SJCRH30 (cell line): ENCODE results near the gene PCMTD2. TPM values are rescaled to one million over a fixed set of nuclear protein-coding genes. Genes with fewer than 3 reads are reported as not detected.
A peak's percentile ranks its signal among the peaks of the same experiment; 100 is the strongest.
"Not testable (repeated sequence)": the region's sequence is repeated elsewhere in the genome, so short reads cannot be mapped to it uniquely, and the experiment has no call there.

ENCODE experiments used
- DNase-seq, 2 experiments: peaks; one replicate each; pipeline ENCODE4 v3.0.0-alpha.2; 2015 to 2020
- H3K27ac ChIP-seq: fragments of 250-450 bp; sonication (Bioruptor Pico); 2 replicates; pipeline ENCODE4 v1.5.1; 2020; ENCODE audit warnings: mild to moderate bottlenecking, moderate library complexity
- H3K27me3 ChIP-seq: fragments of 250-450 bp; sonication (Bioruptor Pico); 2 replicates; pipeline ENCODE4 v1.5.1; 2020; ENCODE audit warnings: mild to moderate bottlenecking, moderate library complexity
- H3K36me3 ChIP-seq: fragments of 250-450 bp; sonication (Bioruptor Pico); 2 replicates; pipeline ENCODE4 v1.5.1; 2020; ENCODE audit warnings: mild to moderate bottlenecking, moderate library complexity
- H3K4me1 ChIP-seq: fragments of 250-450 bp; sonication (Bioruptor Pico); 2 replicates; pipeline ENCODE4 v1.5.1; 2020; ENCODE audit warnings: mild to moderate bottlenecking, moderate library complexity
- H3K4me3 ChIP-seq: fragments of 250-450 bp; sonication (Bioruptor Pico); 2 replicates; pipeline ENCODE4 v1.5.1; 2020; ENCODE audit warnings: mild to moderate bottlenecking, moderate library complexity
- H3K9me3 ChIP-seq: fragments of 250-450 bp; sonication (Bioruptor Pico); replicated peaks from 2 replicates; pipeline ENCODE4 v1.5.1; 2020; ENCODE audit warnings: mild to moderate bottlenecking, moderate library complexity
- total RNA-seq: library from RNA; depleted of rRNA; stranded (reverse); fragments of >200 nt; shearing (Covaris generic); gene quantifications from 2 replicates; pipeline ENCODE4 v1.2.3, GENCODE V29; 2014

The PCMTD2 gene
- total RNA-seq, 1 experiment from 2014 or later, result 31.0 TPM

DNA sequence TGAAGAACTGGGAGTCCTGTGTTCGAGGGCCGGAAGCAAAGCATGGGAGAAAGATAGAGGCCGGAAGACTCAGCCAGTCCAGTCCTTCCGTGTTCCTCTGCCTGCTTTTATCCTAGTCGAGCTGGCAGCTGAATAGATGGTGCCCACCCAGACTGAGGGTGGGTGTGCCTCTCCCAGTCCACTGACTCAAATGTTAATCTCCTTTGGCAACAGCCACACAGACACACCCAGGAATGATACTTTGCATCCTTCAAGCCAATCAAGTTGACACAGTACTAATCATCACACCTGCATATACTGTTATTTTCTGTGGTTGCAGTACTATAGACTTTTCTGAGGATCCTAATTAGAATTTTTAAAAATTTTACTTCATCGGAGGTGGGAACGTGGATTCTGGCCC, 21.3 kb downstream of the PCMTD2 start:
- no peaks in the 10 kb centered on the region for H3K4me1 ChIP-seq
- no peaks in the 10 kb centered on the region for H3K36me3 ChIP-seq
- no peak for DNase-seq
- H3K4me3 ChIP-seq, result no peak overlapping the region
- no peak overlapping the region for H3K27ac ChIP-seq
- H3K9me3 ChIP-seq, result no peaks in the 10 kb centered on the region
- H3K27me3 ChIP-seq, result peaks cover 6% of the 10 kb centered on the region; the same call in 1 of the 2 replicates

DNA sequence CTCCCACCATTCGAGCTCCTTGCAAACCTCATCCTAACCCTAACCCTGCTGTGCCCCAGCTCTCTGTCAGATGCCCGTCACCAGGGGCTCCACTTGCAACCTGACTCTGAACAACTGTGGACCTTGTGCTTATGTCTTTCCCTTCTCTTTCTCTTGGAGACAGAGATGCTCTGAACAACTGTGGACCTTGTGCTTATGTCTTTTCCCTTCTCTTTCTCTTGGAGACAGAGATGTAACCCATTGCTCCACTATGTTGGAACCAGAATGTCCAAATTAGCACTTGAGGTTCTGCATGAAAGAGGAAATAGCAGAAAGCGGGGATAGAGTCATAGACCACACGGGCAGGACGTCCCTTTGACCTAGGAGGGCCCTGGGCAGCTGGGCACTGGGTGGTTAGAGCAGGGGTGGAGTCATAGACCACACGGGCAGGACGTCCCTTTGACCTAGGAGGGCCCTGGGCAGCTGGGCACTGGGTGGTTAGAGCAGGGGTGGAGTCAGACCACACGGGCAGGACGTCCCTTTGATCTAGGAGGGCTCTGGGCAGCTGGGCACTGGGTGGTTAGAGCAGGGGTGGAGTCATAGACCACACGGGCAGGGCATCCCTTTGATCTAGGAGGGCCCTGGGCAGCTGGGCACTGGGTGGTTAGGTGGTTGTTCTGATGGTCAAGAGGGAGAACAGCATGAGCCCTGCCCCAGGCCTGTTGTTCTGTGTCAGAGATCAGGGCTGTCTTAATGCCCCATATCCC, 22.2 kb downstream of the PCMTD2 start:
- peak in 1 of 2 experiments; percentile 18 for DNase-seq
- H3K9me3 ChIP-seq, result no peaks in the 10 kb centered on the region
- H3K4me1 ChIP-seq, result no peaks in the 10 kb centered on the region
- peaks cover 6% of the 10 kb centered on the region; the same call in 1 of the 2 replicates for H3K27me3 ChIP-seq
- H3K27ac ChIP-seq, result no peak overlapping the region
- H3K36me3 ChIP-seq, result no peaks in the 10 kb centered on the region
- H3K4me3 ChIP-seq, result no peak overlapping the region

DNA sequence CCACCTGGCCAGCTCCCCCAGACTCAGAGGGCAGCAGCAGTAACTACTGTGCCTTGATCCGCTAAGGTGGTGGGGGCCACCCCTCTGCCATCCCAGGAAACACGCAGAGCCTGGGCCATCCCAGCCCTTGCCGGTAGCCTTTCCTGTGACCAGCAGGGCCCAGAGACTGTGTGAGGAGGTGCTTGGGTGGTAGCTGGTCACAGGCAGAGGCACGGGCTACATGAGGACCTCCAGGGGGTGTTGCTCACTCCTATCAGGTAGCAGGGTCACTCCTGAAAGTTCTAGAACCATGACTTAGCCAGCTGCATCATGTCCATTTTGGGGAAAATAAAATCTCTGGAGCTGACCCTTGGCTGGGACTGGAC, 22.8 kb downstream of the PCMTD2 start:
- peaks cover 6% of the 10 kb centered on the region for H3K27me3 ChIP-seq
- H3K4me1 ChIP-seq, result no peaks in the 10 kb centered on the region
- DNase-seq, result no peak
- no peaks in the 10 kb centered on the region for H3K9me3 ChIP-seq
- H3K4me3 ChIP-seq, result no peak overlapping the region
- H3K36me3 ChIP-seq, result no peaks in the 10 kb centered on the region
- H3K27ac ChIP-seq, result no peak overlapping the region

DNA sequence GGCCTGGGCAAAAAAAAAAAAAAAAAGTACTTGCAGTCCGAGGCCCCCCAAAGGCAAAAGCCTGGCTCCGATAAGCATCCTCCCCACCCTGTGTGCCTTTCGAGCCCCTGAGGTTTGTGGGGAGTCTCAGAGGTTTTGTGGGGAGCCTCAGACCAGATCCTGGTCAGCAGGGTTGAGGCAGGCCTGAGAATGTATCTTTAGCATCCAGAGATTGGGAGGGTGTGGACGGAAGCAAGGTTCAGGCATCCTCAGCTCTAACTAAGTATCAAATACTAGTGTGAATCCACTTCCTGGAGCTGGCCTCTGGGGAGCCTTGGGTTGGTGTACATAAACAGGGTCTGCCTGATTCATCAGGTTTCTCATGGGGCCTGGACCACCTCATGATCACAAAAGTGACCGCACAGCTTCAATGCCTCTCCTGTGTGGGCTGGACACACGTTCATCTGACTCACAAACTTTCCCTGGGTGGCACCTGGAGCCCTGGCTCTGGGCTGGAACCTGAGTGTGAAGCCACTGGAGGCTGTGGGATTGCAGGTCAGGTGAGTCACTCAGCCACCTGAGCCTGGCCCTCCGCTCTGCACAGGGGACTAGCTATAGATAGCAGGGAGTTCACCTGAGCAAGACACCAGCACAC, 24.4 kb downstream of the PCMTD2 start:
- Histone ChIP-seq H3K27me3 (peaks cover 6% of the 10 kb centered on the region), H3K27ac (no peak overlapping the region), H3K4me1 (no peaks in the 10 kb centered on the region), H3K9me3 (peaks cover 4% of the 10 kb centered on the region; the same call in 1 of the 2 replicates), H3K4me3 (no peak overlapping the region), H3K36me3 (no peaks in the 10 kb centered on the region)
- DNase-seq, result no peak

DNA sequence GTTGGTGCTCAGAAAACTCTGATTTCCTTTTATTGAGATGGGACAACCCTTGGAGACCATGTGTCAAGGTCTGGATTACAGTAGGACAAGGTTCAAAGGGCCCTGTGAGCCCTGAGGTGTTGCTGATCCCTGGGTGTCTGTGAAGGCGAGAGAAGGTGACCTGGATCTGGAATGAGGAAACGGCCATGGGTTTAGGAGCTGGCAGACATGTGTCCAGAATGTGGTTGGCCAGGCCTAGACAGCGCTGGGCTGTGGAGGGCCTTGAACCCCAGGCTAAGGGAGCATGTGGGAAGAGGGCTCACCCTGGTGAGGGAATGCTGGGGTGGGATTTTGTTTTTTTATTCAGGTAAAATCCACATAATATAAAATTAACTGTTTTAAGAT, 24.9 kb downstream of the PCMTD2 start:
- Histone ChIP-seq H3K27ac (no peak overlapping the region), H3K9me3 (peaks cover 4% of the 10 kb centered on the region), H3K4me3 (no peak overlapping the region), H3K4me1 (no peaks in the 10 kb centered on the region), H3K36me3 (no peaks in the 10 kb centered on the region), H3K27me3 (peaks cover 6% of the 10 kb centered on the region)
- no peak for DNase-seq

DNA sequence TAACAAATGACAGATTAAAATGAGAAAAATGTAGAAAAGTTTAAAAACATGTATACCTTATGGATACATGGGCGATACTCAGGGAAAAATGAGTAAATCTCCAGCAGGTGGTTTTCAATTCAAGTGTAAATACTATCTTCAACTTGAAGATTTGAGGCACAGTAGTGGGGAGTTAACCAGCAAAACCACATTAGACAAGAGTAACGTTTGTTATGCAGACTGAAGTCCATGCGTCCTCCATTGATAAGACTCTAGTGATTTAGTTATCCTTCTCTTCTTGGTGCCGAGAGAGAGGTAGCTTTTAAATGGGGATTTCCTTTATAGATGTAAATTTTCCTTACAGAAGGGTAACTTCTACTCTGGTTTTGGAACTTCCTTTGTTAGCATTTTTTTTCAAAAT, 28.1 kb downstream of the PCMTD2 start:
- Histone ChIP-seq H3K27ac (no peak overlapping the region), H3K36me3 (no peaks in the 10 kb centered on the region), H3K9me3 (peaks cover 10% of the 10 kb centered on the region), H3K4me3 (no peak overlapping the region), H3K4me1 (no peaks in the 10 kb centered on the region), H3K27me3 (peaks cover 6% of the 10 kb centered on the region)
- no peak for DNase-seq

DNA sequence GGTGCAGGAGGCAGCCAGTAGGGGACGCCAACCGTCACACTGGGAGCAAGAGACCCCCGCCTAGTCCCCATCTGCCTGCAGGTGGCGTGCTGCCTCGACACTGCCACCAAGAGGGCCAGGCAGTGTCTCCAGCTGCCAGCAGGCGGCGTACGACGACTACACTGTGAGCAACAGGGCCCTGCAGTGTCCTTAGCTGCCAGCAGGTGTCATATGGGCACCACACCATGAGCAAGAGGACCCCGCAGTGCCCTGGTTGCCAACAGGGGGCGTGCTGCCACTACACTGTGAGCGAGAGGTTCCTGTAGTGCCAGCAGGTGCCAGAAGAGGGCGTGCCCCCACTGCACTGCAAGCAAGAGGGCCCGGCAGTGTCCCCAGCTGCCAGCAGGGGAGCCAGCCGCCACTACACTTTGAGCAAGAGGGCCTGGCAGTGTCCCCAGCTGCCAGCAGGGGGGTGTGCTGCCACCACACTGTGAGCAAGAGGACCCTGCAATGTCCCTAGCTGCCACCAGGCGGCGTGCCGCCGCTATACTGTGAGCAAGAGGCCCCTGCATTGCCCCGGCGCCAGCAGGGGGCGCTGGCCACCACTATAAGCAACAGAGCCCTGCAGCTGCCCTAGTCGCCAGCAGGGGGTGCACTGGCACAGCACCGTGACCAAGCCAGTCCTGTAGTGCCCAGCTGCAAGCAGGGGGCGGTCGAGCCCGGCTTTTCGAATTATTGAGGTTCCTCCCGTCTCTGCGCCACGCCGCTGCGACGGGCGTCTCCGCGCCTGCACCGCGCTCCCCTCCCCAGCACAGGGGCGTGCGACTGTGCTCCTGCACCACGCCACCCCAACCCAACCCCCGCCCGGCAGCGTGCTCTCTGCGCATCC, 30.3 kb downstream of the PCMTD2 start:
- H3K27me3 ChIP-seq, H3K36me3 ChIP-seq, H3K4me3 ChIP-seq, H3K4me1 ChIP-seq, H3K27ac ChIP-seq: not testable (repeated sequence)
- peak; percentile 68 to 84 for DNase-seq
- H3K9me3 ChIP-seq, result peaks cover 10% of the 10 kb centered on the region

DNA sequence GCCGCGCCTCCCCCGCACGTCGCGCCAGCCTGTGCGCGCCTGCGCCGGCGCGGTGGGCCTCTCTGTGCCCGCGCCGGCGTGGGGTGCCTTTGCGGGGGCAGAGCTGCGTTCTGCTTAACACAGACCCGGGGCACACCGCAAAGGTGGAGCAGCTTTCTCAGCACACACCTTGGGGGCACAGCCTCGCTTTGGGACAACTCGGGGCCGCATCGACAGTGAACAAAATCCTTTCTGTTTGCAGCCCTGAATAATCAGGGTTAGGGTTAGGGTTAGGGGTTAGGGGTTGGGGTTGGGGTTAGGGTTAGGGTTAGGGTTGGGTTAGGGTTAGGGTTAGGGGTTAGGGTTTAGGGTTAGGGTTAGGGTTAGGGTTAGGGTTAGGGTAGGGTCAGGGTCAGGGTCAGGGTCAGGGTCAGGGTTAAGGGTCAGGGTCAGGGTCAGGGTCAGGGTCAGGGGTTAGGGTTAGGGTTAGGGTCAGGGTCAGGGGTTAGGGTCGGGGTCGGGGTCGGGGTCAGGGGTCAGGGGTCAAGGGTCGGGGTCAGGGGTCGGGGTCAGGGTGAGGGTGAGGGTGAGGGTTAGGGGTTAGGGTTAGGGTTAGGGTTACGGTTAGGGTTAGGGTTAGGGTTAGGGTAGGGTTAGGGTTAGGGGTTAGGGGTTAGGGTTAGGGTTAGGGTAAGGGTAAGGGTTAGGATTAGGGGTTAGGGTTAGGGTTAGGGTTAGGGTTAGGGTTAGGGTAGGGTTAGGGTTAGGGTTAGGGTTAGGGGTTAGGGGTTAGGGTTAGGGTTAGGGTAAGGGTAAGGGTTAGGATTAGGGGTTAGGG, 31.1 kb downstream of the PCMTD2 start:
- not testable (repeated sequence) for H3K27me3 ChIP-seq, H3K4me3 ChIP-seq, H3K27ac ChIP-seq, H3K4me1 ChIP-seq, H3K36me3 ChIP-seq, DNase-seq
- H3K9me3 ChIP-seq, result peaks cover 10% of the 10 kb centered on the region

DNA sequence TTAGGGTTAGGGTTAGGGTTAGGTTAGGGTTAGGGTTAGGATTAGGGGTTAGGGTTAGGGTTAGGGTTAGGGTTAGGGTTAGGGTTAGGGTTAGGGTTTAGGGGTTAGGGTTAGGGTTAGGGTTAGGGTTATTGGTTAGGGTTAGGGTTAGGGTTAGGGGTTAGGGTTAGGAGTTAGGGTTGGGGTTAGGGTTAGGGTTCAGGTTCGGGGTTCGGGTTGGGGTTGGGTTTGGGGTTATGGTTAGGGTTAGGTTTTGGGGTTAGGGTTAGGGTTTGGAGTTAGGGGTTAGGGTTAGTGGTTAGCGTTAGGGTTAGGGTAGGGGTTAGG, 31.7 kb downstream of the PCMTD2 start:
- not testable (repeated sequence) for H3K27ac ChIP-seq, H3K4me3 ChIP-seq, H3K4me1 ChIP-seq, DNase-seq, H3K36me3 ChIP-seq, H3K27me3 ChIP-seq
- H3K9me3 ChIP-seq, result peaks cover 10% of the 10 kb centered on the region

DNA sequence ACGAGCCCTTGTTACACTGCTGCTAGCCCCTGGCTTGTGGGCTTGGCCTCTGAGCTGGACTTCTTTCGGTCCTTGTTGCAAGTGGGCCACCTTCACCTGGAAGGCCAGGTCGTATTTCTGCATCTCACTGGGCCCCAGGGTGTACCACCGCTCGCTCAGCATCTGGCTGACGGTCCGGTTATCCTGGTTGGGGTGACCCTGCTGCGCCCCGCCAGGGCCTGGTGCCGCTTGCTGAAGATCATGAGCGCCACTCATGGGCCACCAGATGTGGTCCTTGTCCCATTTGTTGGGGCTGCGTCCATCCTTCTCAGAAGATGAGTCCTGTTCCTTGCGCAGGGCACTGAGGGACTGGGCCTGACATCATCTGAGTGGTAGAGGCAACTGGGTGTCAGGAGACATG, 36.6 kb downstream of the PCMTD2 start:
- not testable (repeated sequence) for DNase-seq, H3K36me3 ChIP-seq

DNA sequence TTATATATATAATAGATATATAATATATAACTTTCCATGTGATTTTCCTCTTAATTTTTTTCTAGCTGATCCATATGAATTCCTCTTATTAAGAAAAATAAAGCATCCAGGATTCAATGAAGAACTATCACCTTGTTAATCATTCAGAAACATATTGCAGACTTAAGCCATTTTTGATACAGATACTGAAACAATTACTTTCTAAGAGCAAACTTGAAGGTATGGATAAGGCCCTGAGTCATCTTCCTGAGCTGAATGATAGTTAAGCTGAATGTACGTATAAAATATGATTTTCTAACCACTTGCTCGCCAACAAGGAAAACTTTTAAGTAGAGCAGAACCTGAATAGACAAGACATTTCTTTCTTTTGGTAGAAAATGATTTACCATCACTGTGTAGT, 47.5 kb downstream of the PCMTD2 start:
- H3K9me3 ChIP-seq, H3K27ac ChIP-seq, H3K36me3 ChIP-seq, DNase-seq, H3K4me3 ChIP-seq, H3K27me3 ChIP-seq, H3K4me1 ChIP-seq: not testable (repeated sequence)

More for the DNA sequence above, 36.6 kb downstream of the PCMTD2 start:
- H3K4me3 ChIP-seq, H3K9me3 ChIP-seq, H3K4me1 ChIP-seq, H3K27me3 ChIP-seq, H3K27ac ChIP-seq: not testable (repeated sequence)

DNA sequence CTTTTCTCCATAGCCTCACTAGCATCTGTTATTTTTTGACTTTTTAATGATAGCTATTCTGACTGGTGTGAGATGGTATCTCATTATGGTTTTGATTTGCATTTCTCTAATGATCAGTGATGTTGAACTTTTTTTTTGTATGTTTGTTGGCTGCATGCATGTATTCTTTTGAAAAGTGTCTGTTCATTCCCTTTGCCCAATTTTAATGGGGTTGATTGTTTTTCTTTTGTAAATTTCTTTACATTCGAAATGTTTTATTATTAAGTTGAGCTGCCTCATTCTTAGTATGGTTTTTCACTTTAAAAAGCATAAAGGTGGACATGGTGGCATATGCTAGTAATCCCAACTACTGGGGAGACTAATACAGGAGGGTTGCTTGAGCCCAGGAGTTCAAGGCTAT, 58.2 kb downstream of the PCMTD2 start:
- not testable (repeated sequence) for H3K4me3 ChIP-seq, H3K9me3 ChIP-seq, DNase-seq, H3K27me3 ChIP-seq, H3K4me1 ChIP-seq, H3K27ac ChIP-seq, H3K36me3 ChIP-seq

DNA sequence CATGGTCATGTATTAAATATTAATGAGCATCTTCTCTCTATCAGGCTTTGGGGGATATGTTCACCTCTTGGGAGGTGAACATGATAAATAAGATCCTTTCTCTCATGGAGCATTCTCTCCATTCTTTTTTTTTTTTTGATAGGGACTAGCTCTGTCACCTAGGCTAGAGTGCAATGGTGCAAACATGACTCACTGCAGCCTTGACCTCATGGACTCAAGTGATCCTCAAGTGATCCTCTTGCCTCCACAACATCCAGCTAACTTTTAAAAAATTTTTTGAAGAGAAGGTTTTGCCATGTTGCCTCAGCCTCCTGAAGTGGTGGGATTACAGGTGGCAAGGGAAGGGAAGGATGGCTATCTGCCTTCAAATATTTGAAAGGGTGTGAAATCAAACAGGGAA, 59.8 kb downstream of the PCMTD2 start:
- H3K27me3 ChIP-seq, H3K9me3 ChIP-seq, H3K4me1 ChIP-seq, H3K27ac ChIP-seq, DNase-seq, H3K4me3 ChIP-seq, H3K36me3 ChIP-seq: not testable (repeated sequence)

DNA sequence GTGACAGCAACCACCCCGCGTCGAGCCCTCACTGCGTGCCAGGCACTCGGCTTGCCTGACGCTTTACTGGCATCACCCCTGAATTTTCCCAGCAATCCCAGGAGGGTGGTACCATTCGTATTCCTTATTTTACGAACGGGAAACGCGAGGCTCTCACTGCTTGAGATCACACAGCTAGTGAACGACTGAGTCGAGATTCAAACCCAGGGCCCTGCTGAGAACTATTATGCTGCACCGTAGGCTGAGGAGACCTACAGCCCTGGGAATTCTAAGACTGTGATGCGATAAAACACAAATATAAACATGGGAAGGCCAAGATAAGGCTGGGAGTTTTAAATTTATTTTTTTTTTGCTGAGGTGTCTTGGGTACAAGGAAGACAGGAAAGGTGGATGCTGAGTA, 60.3 kb downstream of the PCMTD2 start:
- not testable (repeated sequence) for H3K36me3 ChIP-seq, H3K9me3 ChIP-seq, H3K27ac ChIP-seq, DNase-seq, H3K4me3 ChIP-seq, H3K4me1 ChIP-seq, H3K27me3 ChIP-seq
